Measurements from ENCODE around the gene KHDC1L.
"Not testable (repeated sequence)": the region's sequence is repeated elsewhere in the genome, so short reads cannot be mapped to it uniquely, and the experiment has no call there.

Gene KHDC1L

DNA sequence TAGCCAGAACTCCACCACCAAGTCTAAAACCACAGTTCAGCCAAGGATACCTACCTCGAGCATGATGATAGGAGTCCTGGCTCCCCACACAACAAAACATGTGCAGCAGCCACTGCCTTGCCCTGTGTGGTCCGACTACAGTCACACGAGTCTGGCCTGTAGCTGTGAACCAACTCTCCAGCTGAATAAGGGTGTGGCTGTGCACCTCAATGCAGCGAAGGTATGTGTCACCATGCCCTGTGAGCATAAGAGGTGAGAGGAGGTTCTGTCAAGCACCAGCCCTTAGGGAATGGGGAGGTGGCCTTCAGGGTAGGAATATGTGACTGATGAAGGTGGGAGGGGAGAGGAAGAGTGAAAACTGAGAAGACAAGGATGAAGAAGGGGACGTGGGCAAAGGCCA lies 16.7 kb upstream of the KHDC1L start:
- no peaks in the 10 kb centered on the region for H3K9me3 ChIP-seq (ENCODE audit: control insufficient read depth, insufficient read depth, low read depth, low read length)
- no peak overlapping the region for H3K9ac ChIP-seq (ENCODE audit: low read length)
- no peak overlapping the region for H3K27ac ChIP-seq (ENCODE audit: low read depth, low read length)
- H3K4me3 ChIP-seq (ENCODE audit: low read depth, low read length): no peak overlapping the region
- H3K4me1 ChIP-seq (ENCODE audit: control insufficient read depth, insufficient read depth, low read length): no peaks in the 10 kb centered on the region
- H3K36me3 ChIP-seq (ENCODE audit: control insufficient read depth, insufficient read depth, low read length): no peaks in the 10 kb centered on the region
- no peaks in the 10 kb centered on the region for H3K27me3 ChIP-seq (ENCODE audit: control insufficient read depth, insufficient read depth, low read length)

DNA sequence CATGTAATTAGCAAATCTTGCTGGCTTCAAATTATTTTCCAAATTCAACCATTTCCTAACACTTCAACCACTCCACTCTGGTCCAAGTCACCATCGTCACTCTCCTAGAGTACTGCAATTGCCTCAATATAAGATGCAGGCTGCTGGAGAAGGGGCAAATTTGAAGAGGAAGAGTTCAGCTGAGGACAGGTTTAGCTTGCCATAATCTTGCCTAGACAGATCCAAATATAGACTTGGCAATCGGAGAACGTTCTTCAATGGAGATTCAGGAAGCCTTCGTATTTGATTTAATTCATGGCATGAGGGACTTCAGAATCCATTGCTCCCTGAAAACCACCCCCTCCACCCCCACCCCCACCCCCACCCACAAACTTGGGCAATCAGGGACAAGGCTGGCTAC lies 15.4 kb upstream of the KHDC1L start:
- Histone ChIP-seq H3K27ac (ENCODE audit: low read depth, low read length) (no peak overlapping the region), H3K9ac (ENCODE audit: low read length) (no peak overlapping the region), H3K36me3 (ENCODE audit: control insufficient read depth, insufficient read depth, low read length) (no peaks in the 10 kb centered on the region), H3K9me3 (ENCODE audit: control insufficient read depth, insufficient read depth, low read depth, low read length) (no peaks in the 10 kb centered on the region), H3K27me3 (ENCODE audit: control insufficient read depth, insufficient read depth, low read length) (no peaks in the 10 kb centered on the region), H3K4me3 (ENCODE audit: low read depth, low read length) (no peak overlapping the region), H3K4me1 (ENCODE audit: control insufficient read depth, insufficient read depth, low read length) (no peaks in the 10 kb centered on the region)

DNA sequence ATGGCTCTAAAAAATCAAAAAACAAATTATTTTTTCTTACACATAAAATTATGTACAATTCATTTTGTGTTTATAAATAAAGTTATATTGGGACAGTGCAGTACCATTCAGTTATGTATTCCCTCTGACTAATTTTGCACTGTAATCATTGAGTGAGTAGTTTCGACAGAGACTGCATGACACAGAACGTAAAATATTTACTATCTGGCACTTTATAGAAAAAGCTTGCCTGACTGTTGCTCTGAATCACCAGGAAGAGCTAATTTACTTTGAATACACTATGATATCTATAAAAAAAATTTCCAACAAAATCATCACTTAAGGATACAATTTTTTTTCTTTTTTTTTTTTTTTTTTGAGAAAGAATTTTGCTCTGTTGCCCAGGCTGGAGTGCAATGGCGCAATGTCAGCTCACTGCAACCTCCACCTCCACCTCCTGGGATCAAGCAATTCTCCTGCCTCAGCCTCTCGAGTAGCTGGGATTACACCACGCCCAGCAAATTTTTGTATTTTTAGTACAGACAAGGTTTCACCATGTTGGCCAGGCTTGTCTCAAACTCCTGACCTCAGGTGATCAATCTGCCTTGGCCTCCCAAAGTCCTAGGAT lies 11.0 kb upstream of the KHDC1L start:
- no peaks in the 10 kb centered on the region for H3K9me3 ChIP-seq (ENCODE audit: control insufficient read depth, insufficient read depth, low read depth, low read length)
- H3K36me3 ChIP-seq (ENCODE audit: control insufficient read depth, insufficient read depth, low read length): no peaks in the 10 kb centered on the region
- no peak overlapping the region for H3K27ac ChIP-seq (ENCODE audit: low read depth, low read length)
- H3K4me1 ChIP-seq (ENCODE audit: control insufficient read depth, insufficient read depth, low read length): no peaks in the 10 kb centered on the region
- no peak overlapping the region for H3K4me3 ChIP-seq (ENCODE audit: low read depth, low read length)
- H3K27me3 ChIP-seq (ENCODE audit: control insufficient read depth, insufficient read depth, low read length): no peaks in the 10 kb centered on the region
- H3K9ac ChIP-seq (ENCODE audit: low read length): no peak overlapping the region

DNA sequence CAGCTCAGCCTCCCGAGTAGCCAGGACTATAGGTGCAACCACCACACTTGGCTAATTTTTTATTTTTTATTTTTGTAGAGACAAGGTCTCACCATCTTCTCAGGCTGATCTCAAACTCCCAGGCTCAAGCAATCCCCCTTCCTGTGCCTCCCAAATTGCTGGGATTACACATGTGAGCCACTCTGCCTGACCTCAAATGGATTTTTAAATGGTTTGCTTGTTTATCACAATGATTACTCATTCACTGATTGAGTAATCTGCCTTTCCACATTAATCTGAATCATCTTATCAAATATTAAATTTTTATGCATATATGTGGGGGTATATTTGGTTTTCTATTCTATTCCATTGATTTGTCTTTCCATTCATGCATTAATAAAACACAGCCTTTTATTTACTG lies 9.4 kb upstream of the KHDC1L start:
- Histone ChIP-seq H3K9ac (ENCODE audit: low read length) (no peak overlapping the region), H3K4me3 (ENCODE audit: low read depth, low read length) (no peak overlapping the region), H3K4me1 (ENCODE audit: control insufficient read depth, insufficient read depth, low read length) (no peaks in the 10 kb centered on the region), H3K9me3 (ENCODE audit: control insufficient read depth, insufficient read depth, low read depth, low read length) (no peaks in the 10 kb centered on the region), H3K36me3 (ENCODE audit: control insufficient read depth, insufficient read depth, low read length) (no peaks in the 10 kb centered on the region), H3K27ac (ENCODE audit: low read depth, low read length) (no peak overlapping the region), H3K27me3 (ENCODE audit: control insufficient read depth, insufficient read depth, low read length) (no peaks in the 10 kb centered on the region)

DNA sequence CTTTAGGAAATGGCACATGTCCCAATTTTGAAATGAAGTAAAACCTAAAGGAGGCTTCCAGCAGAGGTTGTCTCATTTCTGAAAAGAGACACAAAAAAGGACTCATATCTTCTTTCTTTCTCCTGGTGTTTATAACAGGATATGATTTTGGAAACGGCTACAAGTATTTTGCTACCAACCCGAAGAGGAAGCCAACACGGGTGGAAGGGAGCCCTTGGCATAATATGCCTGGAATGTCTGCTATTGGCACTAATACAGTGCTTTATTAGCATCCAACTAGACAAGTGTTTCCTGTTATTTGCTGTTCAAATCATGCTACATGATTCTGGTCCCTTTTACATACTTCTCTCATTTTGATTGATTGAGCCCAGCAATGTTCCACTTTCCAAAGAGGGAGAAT lies 8.7 kb upstream of the KHDC1L start:
- H3K36me3 ChIP-seq (ENCODE audit: control insufficient read depth, insufficient read depth, low read length); H3K27me3 ChIP-seq (ENCODE audit: control insufficient read depth, insufficient read depth, low read length); H3K9me3 ChIP-seq (ENCODE audit: control insufficient read depth, insufficient read depth, low read depth, low read length); H3K27ac ChIP-seq (ENCODE audit: low read depth, low read length); H3K9ac ChIP-seq (ENCODE audit: low read length); H3K4me3 ChIP-seq (ENCODE audit: low read depth, low read length); H3K4me1 ChIP-seq (ENCODE audit: control insufficient read depth, insufficient read depth, low read length): not testable (repeated sequence)

DNA sequence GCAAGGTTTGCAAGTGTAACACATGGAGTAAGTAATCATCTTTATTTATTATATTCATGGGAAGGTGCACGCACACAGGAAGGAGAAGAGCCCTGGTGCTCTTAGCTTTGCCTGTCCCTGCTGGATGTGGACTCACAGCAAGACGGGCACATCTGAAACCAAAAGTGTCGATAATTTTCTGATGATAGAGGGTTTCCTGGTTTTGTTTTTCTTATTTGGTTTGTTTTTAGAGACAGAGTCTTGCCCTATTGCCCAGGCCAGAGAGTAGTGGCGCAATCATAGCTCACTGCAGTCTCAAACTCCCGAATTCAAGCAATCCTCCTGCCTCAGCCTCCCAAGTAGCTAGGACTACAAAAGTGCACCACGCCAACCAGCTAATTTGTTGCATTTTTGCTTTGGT lies 7.8 kb upstream of the KHDC1L start:
- Histone ChIP-seq H3K4me1 (ENCODE audit: control insufficient read depth, insufficient read depth, low read length) (no peaks in the 10 kb centered on the region), H3K4me3 (ENCODE audit: low read depth, low read length) (no peak overlapping the region), H3K36me3 (ENCODE audit: control insufficient read depth, insufficient read depth, low read length) (no peaks in the 10 kb centered on the region), H3K9me3 (ENCODE audit: control insufficient read depth, insufficient read depth, low read depth, low read length) (no peaks in the 10 kb centered on the region), H3K27me3 (ENCODE audit: control insufficient read depth, insufficient read depth, low read length) (no peaks in the 10 kb centered on the region), H3K9ac (ENCODE audit: low read length) (no peak overlapping the region), H3K27ac (ENCODE audit: low read depth, low read length) (no peak overlapping the region)

DNA sequence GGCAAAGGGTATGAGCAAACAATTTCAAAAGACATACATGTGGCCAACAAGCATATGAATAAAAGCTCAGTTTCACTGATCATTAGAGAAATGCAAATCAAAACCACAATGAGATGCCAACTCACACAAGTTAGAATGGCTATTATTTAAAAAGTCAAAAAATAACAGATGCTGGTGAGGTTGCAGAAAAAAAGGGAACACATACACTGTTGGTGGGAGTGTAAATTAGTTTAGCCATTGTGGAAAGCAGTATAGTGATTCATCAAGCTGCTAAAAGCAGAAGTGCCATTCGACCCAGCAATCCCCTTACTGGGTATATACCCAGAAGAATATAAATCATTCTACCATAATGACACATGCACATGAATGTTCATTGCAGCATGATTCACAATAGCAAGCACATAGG lies 6.7 kb upstream of the KHDC1L start:
- H3K4me1 ChIP-seq (ENCODE audit: control insufficient read depth, insufficient read depth, low read length): no peaks in the 10 kb centered on the region
- H3K27me3 ChIP-seq (ENCODE audit: control insufficient read depth, insufficient read depth, low read length): no peaks in the 10 kb centered on the region
- H3K9me3 ChIP-seq (ENCODE audit: control insufficient read depth, insufficient read depth, low read depth, low read length): no peaks in the 10 kb centered on the region
- no peak overlapping the region for H3K4me3 ChIP-seq (ENCODE audit: low read depth, low read length)
- no peaks in the 10 kb centered on the region for H3K36me3 ChIP-seq (ENCODE audit: control insufficient read depth, insufficient read depth, low read length)
- no peak overlapping the region for H3K9ac ChIP-seq (ENCODE audit: low read length)
- H3K27ac ChIP-seq (ENCODE audit: low read depth, low read length): no peak overlapping the region

DNA sequence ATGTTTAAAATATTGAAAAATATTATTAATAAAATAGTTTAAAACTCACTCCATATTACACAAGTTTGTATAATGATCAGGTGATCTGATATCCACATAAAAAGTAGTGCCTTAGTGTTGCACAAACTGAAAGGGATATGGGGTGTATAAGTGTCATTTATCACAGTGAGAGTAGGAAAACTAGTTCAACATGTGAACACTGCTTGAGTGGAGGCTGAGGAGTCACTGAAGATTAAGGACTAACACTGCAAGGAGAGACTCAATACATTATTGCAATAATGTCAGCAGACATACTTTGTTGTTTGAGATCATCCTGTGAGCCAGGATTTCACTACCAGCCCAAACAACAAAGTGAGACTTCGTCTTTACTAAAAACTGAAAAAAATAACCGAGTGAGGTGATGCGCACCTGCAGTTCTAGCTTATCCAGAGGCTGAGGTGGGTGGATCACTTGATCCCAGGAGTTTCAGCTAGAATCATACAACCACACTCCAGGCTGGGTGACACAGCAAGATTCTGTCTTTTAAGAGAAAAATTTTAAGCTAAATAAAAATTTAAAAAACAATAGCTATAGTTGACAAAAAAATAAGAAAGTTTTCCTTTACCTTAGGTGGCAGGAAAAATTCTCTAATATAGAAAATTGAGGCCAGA lies 2.4 kb upstream of the KHDC1L start:
- Histone ChIP-seq H3K9ac (ENCODE audit: low read length) (no peak overlapping the region), H3K4me1 (ENCODE audit: control insufficient read depth, insufficient read depth, low read length) (no peaks in the 10 kb centered on the region), H3K9me3 (ENCODE audit: control insufficient read depth, insufficient read depth, low read depth, low read length) (no peaks in the 10 kb centered on the region), H3K36me3 (ENCODE audit: control insufficient read depth, insufficient read depth, low read length) (no peaks in the 10 kb centered on the region), H3K27me3 (ENCODE audit: control insufficient read depth, insufficient read depth, low read length) (no peaks in the 10 kb centered on the region), H3K4me3 (ENCODE audit: low read depth, low read length) (no peak overlapping the region), H3K27ac (ENCODE audit: low read depth, low read length) (no peak overlapping the region)

DNA sequence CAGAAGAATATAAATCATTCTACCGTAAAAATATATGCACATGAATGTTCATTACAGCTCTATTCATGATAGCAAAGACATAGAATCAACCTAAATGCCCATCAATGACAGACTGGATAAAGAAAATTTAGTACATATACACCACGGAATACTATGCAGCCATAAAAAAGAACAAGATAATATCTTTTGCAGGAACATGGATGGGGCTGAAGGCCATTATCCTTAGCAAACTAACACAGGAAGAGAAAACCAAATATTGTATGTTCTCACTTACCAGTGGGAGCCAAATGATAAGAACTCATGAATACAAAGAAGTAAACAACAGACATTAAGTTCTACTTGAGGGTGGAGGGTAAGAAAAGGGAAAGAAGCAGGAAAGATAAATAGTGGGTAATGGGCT lies 8.4 kb downstream of the KHDC1L start:
- Histone ChIP-seq H3K4me3 (ENCODE audit: low read depth, low read length) (no peak overlapping the region), H3K9me3 (ENCODE audit: control insufficient read depth, insufficient read depth, low read depth, low read length) (no peaks in the 10 kb centered on the region; the same call in 1 of the 2 replicates), H3K9ac (ENCODE audit: low read length) (no peak overlapping the region), H3K27me3 (ENCODE audit: control insufficient read depth, insufficient read depth, low read length) (no peaks in the 10 kb centered on the region), H3K27ac (ENCODE audit: low read depth, low read length) (no peak overlapping the region), H3K4me1 (ENCODE audit: control insufficient read depth, insufficient read depth, low read length) (no peaks in the 10 kb centered on the region), H3K36me3 (ENCODE audit: control insufficient read depth, insufficient read depth, low read length) (no peaks in the 10 kb centered on the region)

DNA sequence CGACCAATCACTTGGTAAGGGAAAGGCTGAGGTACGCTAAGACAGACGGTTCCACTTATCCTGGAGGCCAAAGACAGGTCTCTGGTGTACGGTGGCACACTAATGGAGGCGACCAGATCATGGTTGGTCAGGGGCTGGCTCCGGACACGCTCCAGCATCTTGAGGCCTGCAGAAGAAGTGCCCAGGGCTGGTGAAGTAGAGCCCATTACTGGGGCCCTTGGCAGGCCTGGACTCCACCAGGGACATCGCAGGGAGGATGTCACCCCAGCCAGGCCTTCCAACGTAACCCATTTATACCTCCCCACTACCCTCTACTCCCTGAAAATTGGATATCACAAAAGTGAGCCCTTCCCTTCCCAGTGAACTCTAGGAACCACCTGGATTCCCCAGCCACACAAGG lies 16.2 kb downstream of the KHDC1L start:
- Histone ChIP-seq H3K4me3 (ENCODE audit: low read depth, low read length) (no peak overlapping the region), H3K27me3 (ENCODE audit: control insufficient read depth, insufficient read depth, low read length) (no peaks in the 10 kb centered on the region), H3K9ac (ENCODE audit: low read length) (no peak overlapping the region), H3K4me1 (ENCODE audit: control insufficient read depth, insufficient read depth, low read length) (peaks cover 1% of the 10 kb centered on the region; the same call in 1 of the 2 replicates), H3K9me3 (ENCODE audit: control insufficient read depth, insufficient read depth, low read depth, low read length) (peaks cover 17% of the 10 kb centered on the region), H3K36me3 (ENCODE audit: control insufficient read depth, insufficient read depth, low read length) (no peaks in the 10 kb centered on the region), H3K27ac (ENCODE audit: low read depth, low read length) (no peak overlapping the region)

DNA sequence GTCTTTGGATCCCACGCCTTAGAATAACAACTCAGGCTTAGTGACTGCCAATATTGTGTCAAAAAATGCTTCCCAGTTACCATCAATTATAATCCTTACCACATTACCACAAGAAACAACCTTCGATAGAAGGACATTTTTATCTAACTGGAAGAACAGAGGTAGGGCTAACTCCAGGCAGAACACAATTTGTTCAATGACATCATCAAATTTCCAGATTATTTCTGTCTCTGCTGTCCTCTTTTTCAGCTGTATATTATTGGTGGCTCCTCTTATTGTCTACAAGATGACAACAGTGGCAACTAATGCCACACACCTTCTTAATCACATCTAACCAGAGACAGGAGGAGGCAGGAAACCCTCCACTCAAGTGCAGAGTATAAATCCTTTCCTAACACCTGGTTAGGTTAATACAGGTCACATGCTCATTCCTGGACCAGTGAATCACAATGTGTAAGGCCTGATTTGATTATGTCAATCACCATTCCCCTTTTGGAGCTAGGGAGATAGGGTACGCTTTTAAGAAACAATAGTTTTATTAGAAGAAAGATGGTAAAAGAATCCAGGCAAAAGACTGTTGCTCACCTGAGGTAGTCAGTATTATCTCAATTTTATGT lies 18.0 kb downstream of the KHDC1L start:
- H3K27me3 ChIP-seq (ENCODE audit: control insufficient read depth, insufficient read depth, low read length): no peaks in the 10 kb centered on the region
- H3K9ac ChIP-seq (ENCODE audit: low read length): no peak overlapping the region
- peaks cover 18% of the 10 kb centered on the region for H3K9me3 ChIP-seq (ENCODE audit: control insufficient read depth, insufficient read depth, low read depth, low read length)
- no peak overlapping the region for H3K4me3 ChIP-seq (ENCODE audit: low read depth, low read length)
- peaks cover 5% of the 10 kb centered on the region; the same call in 1 of the 2 replicates for H3K4me1 ChIP-seq (ENCODE audit: control insufficient read depth, insufficient read depth, low read length)
- H3K36me3 ChIP-seq (ENCODE audit: control insufficient read depth, insufficient read depth, low read length): no peaks in the 10 kb centered on the region
- no peak overlapping the region for H3K27ac ChIP-seq (ENCODE audit: low read depth, low read length)

Measured in HUES6 (cell line).